Inflammatory macrophage treated with lipopolysaccharide for 4 hours (primary cell): ENCODE measurements around the gene DYNLT2.

ENCODE experiments used
- DNase-seq: peaks from one replicate; pipeline ENCODE4 v3.0.0-alpha.2; 2020

The DYNLT2 gene, protein sequence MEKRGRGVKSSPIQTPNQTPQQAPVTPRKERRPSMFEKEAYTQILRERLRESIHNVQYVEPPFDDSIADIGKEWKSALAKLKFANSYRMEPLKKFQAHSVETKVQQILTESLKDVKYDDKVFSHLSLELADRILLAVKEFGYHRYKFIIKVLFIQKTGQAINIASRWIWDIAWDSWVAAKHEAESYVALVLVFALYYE

GRCh38 chr6:169751242-169752073, at the start of gene DYNLT2, which contains the start of gene ERMARD:
TSS of gene DYNLT2 (minus strand) at chr6:169751572. CDS start at chr6:169751458, 114 bp downstream.
TSS of gene ERMARD (plus strand) at chr6:169751622. CDS start at chr6:169751658, 36 bp downstream.
- peak; percentile 95 for DNase-seq

- peak; percentile 2 for DNase-seq
Measured at GRCh38 chr6:169800668-169801395, 49.5 kb upstream of the DYNLT2 start.

DNA sequence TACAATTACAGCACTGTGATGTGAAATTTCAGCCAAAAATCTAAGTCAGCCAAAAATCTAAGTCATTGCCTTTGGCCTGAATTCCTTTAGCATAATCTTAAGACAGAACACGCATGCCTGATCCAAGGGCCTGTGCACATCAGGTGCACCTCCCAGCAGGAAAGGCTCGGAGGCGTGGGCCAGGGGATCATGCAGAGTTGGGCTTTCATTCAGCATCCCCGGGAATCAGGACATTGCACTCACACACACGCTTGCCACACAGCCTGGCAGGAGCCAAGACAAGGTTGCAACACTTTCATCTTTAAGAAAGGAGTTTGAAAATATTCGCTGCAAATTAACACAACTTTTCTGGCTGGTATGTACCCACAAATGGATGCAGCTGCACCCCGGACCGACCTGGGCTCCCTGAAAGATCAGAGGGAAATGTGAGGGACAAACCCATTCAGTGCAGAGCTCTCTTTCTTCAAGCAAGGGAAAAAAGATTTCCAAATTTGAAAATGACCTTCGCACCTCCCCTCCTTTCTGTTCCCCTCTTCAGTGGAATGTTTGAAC, 48.8 kb upstream of the DYNLT2 start:
- no peak for DNase-seq

- no peak for DNase-seq
Measured at GRCh38 chr6:169799474-169799926, 48.1 kb upstream of the DYNLT2 start.

- no peak for DNase-seq
Measured at GRCh38 chr6:169798764-169799473, 47.5 kb upstream of the DYNLT2 start.

DNA sequence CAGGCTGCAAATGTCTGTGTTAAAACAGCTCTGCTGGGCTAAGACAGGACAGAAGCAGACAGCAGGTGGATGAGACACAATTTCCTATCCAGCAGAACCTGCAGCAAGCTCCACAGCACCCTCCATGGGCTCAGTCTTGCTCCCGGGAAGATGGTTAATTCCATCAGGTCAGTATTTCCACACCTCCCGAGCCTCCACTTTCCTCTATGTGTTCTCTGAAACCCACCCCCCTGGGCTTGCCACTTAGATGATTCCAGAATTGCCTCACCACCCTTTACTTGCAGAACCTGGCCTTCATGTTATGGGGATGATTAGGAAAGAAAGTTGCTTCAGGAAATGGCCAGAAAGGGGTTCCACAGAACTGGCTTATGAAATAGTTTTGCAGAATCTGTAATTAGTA, 43.8 kb upstream of the DYNLT2 start:
- DNase-seq, result no peak

- no peak for DNase-seq
Measured at GRCh38 chr6:169794317-169795055, 43.1 kb upstream of the DYNLT2 start.

DNA sequence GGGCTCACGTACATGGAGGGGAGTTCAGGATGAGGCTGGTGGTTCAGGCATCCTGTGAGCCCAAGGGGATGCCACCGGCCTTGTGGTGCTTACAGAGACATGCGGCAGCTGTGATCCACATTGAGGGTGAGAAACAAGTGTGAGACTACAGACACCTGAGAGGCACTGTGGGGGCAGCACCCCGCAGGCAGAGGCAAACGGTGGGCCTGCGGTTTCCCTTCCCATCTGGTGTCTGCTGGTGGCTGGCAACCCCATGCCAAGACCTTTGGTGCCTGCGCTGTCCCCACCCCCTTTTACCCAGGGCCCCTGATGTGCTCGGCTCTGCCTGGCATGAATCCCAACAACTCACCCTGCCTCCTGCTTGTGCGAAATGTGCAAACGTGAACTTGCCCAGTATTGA, 42.0 kb upstream of the DYNLT2 start:
- DNase-seq, result no peak

- no peak for DNase-seq
Measured at GRCh38 chr6:169792306-169793015, 41.1 kb upstream of the DYNLT2 start.

GRCh38 chr6:169791721-169792131, 40.4 kb upstream of the DYNLT2 start:
- no peak for DNase-seq

GRCh38 chr6:169789944-169790927, 38.9 kb upstream of the DYNLT2 start:
- peak; percentile 46 for DNase-seq

DNA sequence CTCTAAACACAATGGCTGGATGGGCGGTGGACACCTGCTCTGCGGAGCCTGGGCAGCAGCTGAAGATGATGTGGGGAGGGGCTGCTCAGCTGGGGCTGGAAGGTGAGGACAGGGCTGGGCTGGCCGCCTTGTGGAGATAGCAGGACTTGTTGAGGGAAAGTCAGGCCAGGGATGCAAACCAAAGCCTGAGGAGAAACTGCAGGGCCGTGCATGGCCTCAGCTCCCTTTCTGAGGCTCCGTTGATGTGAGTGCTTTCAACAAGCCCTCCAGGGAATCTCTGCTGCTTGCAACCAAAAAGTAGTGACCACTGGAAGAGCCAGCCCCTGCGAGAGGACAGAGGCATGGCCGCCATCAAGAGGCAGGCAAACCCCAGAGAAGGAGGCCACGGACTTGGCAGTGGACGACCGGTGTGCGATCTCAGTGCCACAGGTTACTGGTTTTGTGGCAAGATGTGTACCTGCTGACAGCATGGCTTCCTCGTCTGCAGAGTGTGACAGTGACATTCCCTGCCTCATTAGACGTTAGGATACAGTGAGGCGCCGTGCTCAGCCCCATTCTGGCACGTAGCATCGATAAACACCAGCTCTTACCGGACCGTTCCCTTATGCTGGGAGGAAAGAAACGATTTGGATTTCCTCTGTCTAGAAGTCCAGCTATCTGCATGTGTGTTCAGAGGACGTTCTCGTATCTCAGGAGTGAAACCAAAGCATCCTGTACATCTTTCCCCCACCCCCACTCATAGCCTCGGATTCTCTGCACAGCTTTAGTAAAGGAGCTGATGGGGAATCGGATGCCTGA, 38.0 kb upstream of the DYNLT2 start:
- DNase-seq, result no peak

GRCh38 chr6:169788809-169789145, 37.4 kb upstream of the DYNLT2 start:
- DNase-seq, result no peak

DNA sequence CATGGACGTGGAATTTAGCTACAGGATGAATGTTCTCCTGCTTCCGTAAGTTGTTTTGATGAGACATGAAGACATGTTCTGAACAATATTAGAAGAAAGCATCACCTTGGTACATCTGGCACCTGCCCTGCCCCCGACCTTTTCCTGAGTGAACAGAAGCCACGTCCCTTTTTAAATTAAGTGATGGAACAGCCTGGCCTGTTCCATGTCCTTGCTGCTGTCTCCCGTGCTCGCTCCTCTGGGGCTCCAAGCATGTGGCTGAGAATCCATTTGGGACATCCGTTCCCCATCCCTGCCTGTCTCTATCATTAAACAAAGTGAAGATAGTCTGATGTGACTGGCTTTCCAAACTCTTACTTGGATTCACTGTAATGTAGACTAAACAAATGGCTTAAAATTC, 36.4 kb upstream of the DYNLT2 start:
- no peak for DNase-seq

GRCh38 chr6:169786349-169786748, 35.0 kb upstream of the DYNLT2 start:
- DNase-seq, result no peak

GRCh38 chr6:169785566-169785965, 34.2 kb upstream of the DYNLT2 start:
- DNase-seq, result no peak

GRCh38 chr6:169784821-169785340, 33.5 kb upstream of the DYNLT2 start:
- no peak for DNase-seq

- no peak for DNase-seq
Measured at GRCh38 chr6:169783971-169784820, 32.8 kb upstream of the DYNLT2 start.
